GM21528 (cell line): Measurements from ENCODE around the gene SLCO3A1.
A peak's percentile ranks its signal among the peaks of the same experiment; 100 is the strongest.
"Not testable (repeated sequence)": the region's sequence is repeated elsewhere in the genome, so short reads cannot be mapped to it uniquely, and the experiment has no call there.

Experiments used
- ATAC-seq: cut with Tn5 transposase; IDR thresholded peaks from one replicate; pipeline ENCODE4 v1.9.1; 2021; ENCODE audit warnings: mild to moderate bottlenecking, moderate library complexity; ENCODE audit not compliant: unreplicated experiment, low FRiP score

The SLCO3A1 gene

GRCh38 chr15:92056875-92057274 lies 203.4 kb downstream of the SLCO3A1 start:
- no peak for ATAC-seq

GRCh38 chr15:92059036-92059970 lies 205.8 kb downstream of the SLCO3A1 start:
- ATAC-seq = no peak

GRCh38 chr15:92059971-92060311 lies 206.4 kb downstream of the SLCO3A1 start:
- not testable (repeated sequence) for ATAC-seq

- no peak for ATAC-seq
Observed at GRCh38 chr15:92061511-92062195, 208.1 kb downstream of the SLCO3A1 start.

GRCh38 chr15:92062505-92062904 lies 209.0 kb downstream of the SLCO3A1 start:
- ATAC-seq = no peak

GRCh38 chr15:92068121-92068520 lies 214.6 kb downstream of the SLCO3A1 start:
- no peak for ATAC-seq

- ATAC-seq = no peak
Observed at GRCh38 chr15:92069308-92070250, 216.1 kb downstream of the SLCO3A1 start.

- not testable (repeated sequence) for ATAC-seq
Observed at GRCh38 chr15:92070251-92070650, 216.7 kb downstream of the SLCO3A1 start.

GRCh38 chr15:92071045-92071634 lies 217.6 kb downstream of the SLCO3A1 start:
- ATAC-seq = no peak

- ATAC-seq = no peak
Observed at GRCh38 chr15:92073044-92073785, 219.7 kb downstream of the SLCO3A1 start.

- ATAC-seq = no peak
Observed at GRCh38 chr15:92074101-92074500, 220.6 kb downstream of the SLCO3A1 start.

GRCh38 chr15:92074646-92075045 lies 221.1 kb downstream of the SLCO3A1 start:
- ATAC-seq = no peak

- no peak for ATAC-seq
Observed at GRCh38 chr15:92075764-92076163, 222.3 kb downstream of the SLCO3A1 start.

GRCh38 chr15:92076541-92076940 lies 223.0 kb downstream of the SLCO3A1 start:
- no peak for ATAC-seq

GRCh38 chr15:92077353-92078085 lies 224.0 kb downstream of the SLCO3A1 start:
- peak; percentile 62 for ATAC-seq

GRCh38 chr15:92078270-92078669 lies 224.8 kb downstream of the SLCO3A1 start:
- no peak for ATAC-seq

GRCh38 chr15:92079047-92079446 lies 225.5 kb downstream of the SLCO3A1 start:
- no peak for ATAC-seq

- ATAC-seq = no peak
Observed at GRCh38 chr15:92079647-92080255, 226.2 kb downstream of the SLCO3A1 start.
